ENCODE results near the gene ATP6V0A4.
A peak's percentile ranks its signal among the peaks of the same experiment; 100 is the strongest.
"Not testable (repeated sequence)": the region's sequence is repeated elsewhere in the genome, so short reads cannot be mapped to it uniquely, and the experiment has no call there.

Gene ATP6V0A4

GRCh38 chr7:138697535-138698182, 100.3 kb downstream of the ATP6V0A4 start:
- DNase-seq: no peak

- DNase-seq: not testable (repeated sequence)
Observed at GRCh38 chr7:138695776-138696175, 102.2 kb downstream of the ATP6V0A4 start.

- DNase-seq: no peak
Observed at GRCh38 chr7:138695106-138695505, 102.9 kb downstream of the ATP6V0A4 start.

- no peak for DNase-seq
Observed at GRCh38 chr7:138691178-138691577, 106.8 kb downstream of the ATP6V0A4 start.

- DNase-seq: no peak
Observed at GRCh38 chr7:138690495-138690894, 107.5 kb downstream of the ATP6V0A4 start.

GRCh38 chr7:138688037-138688436, 110.0 kb downstream of the ATP6V0A4 start:
- DNase-seq: not testable (repeated sequence)

GRCh38 chr7:138684340-138684739, 113.7 kb downstream of the ATP6V0A4 start:
- no peak for DNase-seq

- DNase-seq: no peak
Observed at GRCh38 chr7:138679793-138680192, 118.2 kb downstream of the ATP6V0A4 start.

- DNase-seq: no peak
Observed at GRCh38 chr7:138670594-138670993, 127.4 kb downstream of the ATP6V0A4 start.

- no peak for DNase-seq
Observed at GRCh38 chr7:138669364-138669763, 128.6 kb downstream of the ATP6V0A4 start.

GRCh38 chr7:138668946-138669345, 129.1 kb downstream of the ATP6V0A4 start:
- DNase-seq: no peak

- DNase-seq: no peak
Observed at GRCh38 chr7:138668229-138668596, 129.8 kb downstream of the ATP6V0A4 start.

- DNase-seq: peak; percentile 13
Observed at GRCh38 chr7:138667535-138668228, 130.3 kb downstream of the ATP6V0A4 start.

GRCh38 chr7:138666385-138666784, 131.6 kb downstream of the ATP6V0A4 start:
- DNase-seq: no peak

GRCh38 chr7:138665669-138666140, 132.3 kb downstream of the ATP6V0A4 start:
- DNase-seq: no peak

GRCh38 chr7:138665249-138665648, 132.7 kb downstream of the ATP6V0A4 start:
- DNase-seq: no peak

GRCh38 chr7:138663725-138664710, 134.0 kb downstream of the ATP6V0A4 start:
- no peak for DNase-seq

GRCh38 chr7:138662991-138663320, 135.0 kb downstream of the ATP6V0A4 start:
- no peak for DNase-seq

GRCh38 chr7:138662076-138662990, 135.7 kb downstream of the ATP6V0A4 start:
- DNase-seq: no peak

- no peak for DNase-seq
Observed at GRCh38 chr7:138661069-138661635, 136.8 kb downstream of the ATP6V0A4 start.

GRCh38 chr7:138658889-138659288, 139.1 kb downstream of the ATP6V0A4 start:
- no peak for DNase-seq

- no peak for DNase-seq
Observed at GRCh38 chr7:138657854-138658386, 140.1 kb downstream of the ATP6V0A4 start.
